Endothelial cell of umbilical vein (primary cell): ENCODE data around the gene DISP2. TPM values are rescaled to one million over a fixed set of nuclear protein-coding genes. Genes with fewer than 3 reads are reported as not detected.

Source experiments
- BruUV-seq: library from RNA; stranded (reverse); fragments of 400-500 nt; replicated peaks from 2 replicates; lab custom pipeline; 2021; lab: Mats Ljungman, UMichigan
- CTCF ChIA-PET: fragments of 300-600, 350-600 bp; sonication (Branson Sonifier 250); formaldehyde crosslinking; loops from one replicate; lab custom pipeline; 2021; ENCODE audit warnings: antibody characterized with exemption, inconsistent platforms; lab: Charles Lee
- POLR2A ChIA-PET: fragments of 300-600, 350-600 bp; sonication (Branson Sonifier 250); formaldehyde crosslinking; loops from one replicate; lab custom pipeline; 2021; ENCODE audit warnings: antibody characterized with exemption, inconsistent platforms; lab: Charles Lee
- DNase-seq: peaks from one replicate; pipeline ENCODE4 v3.0.0-alpha.2; 2011; ENCODE audit warnings: low read depth, low spot score
- FAIRE-seq: peaks from 2 replicates; lab custom pipeline; 2011; peaks lifted over from hg19 to GRCh38; lab: Jason Lieb, UNC
- H2AFZ ChIP-seq: 2 replicates; pipeline ENCODE4 v1.6.0; 2012; ENCODE audit warnings: low read depth, low read length, control low read depth, inconsistent platforms
- H3K27ac ChIP-seq: 2 replicates; pipeline ENCODE4 v1.5.1; 2011; ENCODE audit warnings: low read depth, mild to moderate bottlenecking, control low read depth, low read length, moderate library complexity; ENCODE audit not compliant: insufficient read depth
- H3K27me3 ChIP-seq, 2 experiments: 2 replicates each; pipeline versions ENCODE4 v1.6.0 to v1.6.1; 2011; ENCODE audit warnings: low read length in 2 of 2, mixed read lengths in 1 of 2; ENCODE audit not compliant: control insufficient read depth in 2 of 2, insufficient read depth in 2 of 2
- H3K36me3 ChIP-seq, 2 experiments: 2 replicates in 1 of 2; 3 replicates in 1 of 2; pipeline ENCODE4 v1.5.1; 2011; ENCODE audit warnings: low read length in 2 of 2, mild to moderate bottlenecking in 1 of 2, moderate library complexity in 1 of 2; ENCODE audit not compliant: control insufficient read depth in 2 of 2, insufficient read depth in 2 of 2; ENCODE audit errors: extremely low read depth in 1 of 2
- H3K4me1 ChIP-seq: 3 replicates; pipeline ENCODE4 v1.5.1; 2011; ENCODE audit warnings: mild to moderate bottlenecking, low read length; ENCODE audit not compliant: control insufficient read depth, insufficient read depth; ENCODE audit errors: extremely low read depth
- H3K4me2 ChIP-seq: 2 replicates; pipeline ENCODE4 v1.6.1; 2011; ENCODE audit warnings: low read length, control low read depth, mixed read lengths; ENCODE audit not compliant: insufficient read depth
- H3K4me3 ChIP-seq, 3 experiments: fragments of 200-600 bp in 1 of 3; sonication (generic), shearing (Covaris generic) in 1 of 3; replicated peaks in 1 of 3; 2 replicates each; pipeline ENCODE4 v1.5.1; 2011 to 2016; ENCODE audit warnings: control low read depth in 3 of 3, low read length in 3 of 3, mild to moderate bottlenecking in 2 of 3, inconsistent platforms in 1 of 3, low read depth in 1 of 3, moderate library complexity in 1 of 3; ENCODE audit not compliant: insufficient read depth in 1 of 3
- H3K79me2 ChIP-seq: 2 replicates; pipeline ENCODE4 v1.6.0; 2012; ENCODE audit warnings: low read length, inconsistent platforms; ENCODE audit not compliant: control insufficient read depth, insufficient read depth
- H3K9ac ChIP-seq: replicated peaks from 2 replicates; pipeline ENCODE3; 2011; ENCODE audit warnings: low read length, control low read depth; ENCODE audit not compliant: insufficient read depth; ENCODE audit errors: extremely low read depth
- H3K9me1 ChIP-seq: replicated peaks from 3 replicates; pipeline ENCODE4 v1.6.0; 2011; ENCODE audit warnings: mild to moderate bottlenecking, low read length; ENCODE audit not compliant: control insufficient read depth, insufficient read depth; ENCODE audit errors: extremely low read depth
- H3K9me3 ChIP-seq: replicated peaks from 2 replicates; pipeline ENCODE4 v1.5.1; 2012; ENCODE audit warnings: low read length, inconsistent platforms; ENCODE audit not compliant: control insufficient read depth, insufficient read depth
- H4K20me1 ChIP-seq: replicated peaks from 2 replicates; pipeline ENCODE3; 2011; ENCODE audit warnings: mild to moderate bottlenecking, low read length; ENCODE audit not compliant: control insufficient read depth, insufficient read depth; ENCODE audit errors: extremely low read depth
- EZH2 ChIP-seq: IDR thresholded peaks from 2 replicates; pipeline ENCODE4 v1.6.1; 2012; ENCODE audit warnings: borderline replicate concordance, low read depth, mild to moderate bottlenecking, moderate library complexity, low read length, inconsistent platforms; ENCODE audit not compliant: severe bottlenecking
- FOS ChIP-seq: IDR thresholded peaks from 2 replicates; pipeline ENCODE4 v1.6.1; 2011; ENCODE audit warnings: mild to moderate bottlenecking, low read length, moderate library complexity, borderline replicate concordance; ENCODE audit not compliant: insufficient read depth
- GATA2 ChIP-seq: IDR thresholded peaks from 2 replicates; pipeline ENCODE4 v1.7.0; 2011; ENCODE audit warnings: low read depth, mild to moderate bottlenecking, moderate library complexity, mixed read lengths, low read length; ENCODE audit not compliant: insufficient read length, insufficient read depth
- JUN ChIP-seq: IDR thresholded peaks from 2 replicates; pipeline ENCODE4 v1.6.1; 2011; ENCODE audit warnings: borderline replicate concordance, low read depth; ENCODE audit not compliant: insufficient read length, insufficient read depth
- MYC ChIP-seq: IDR thresholded peaks from one replicate; pipeline ENCODE4 v1.6.1; 2011; ENCODE audit warnings: mild to moderate bottlenecking, low read depth, low read length
- POLR2A ChIP-seq: IDR thresholded peaks from 2 replicates; pipeline ENCODE4 v1.6.1; 2012; ENCODE audit warnings: low read depth, mild to moderate bottlenecking, control low read depth, low read length
- POLR2AphosphoS5 ChIP-seq: IDR thresholded peaks from 2 replicates; pipeline ENCODE4 v1.6.1; 2012; ENCODE audit warnings: low read depth, mild to moderate bottlenecking, control low read depth, low read length, moderate library complexity; ENCODE audit not compliant: insufficient read depth
- dilution Hi-C: fragments of 300-500 bp; cut with MboI; formaldehyde crosslinking; loops from one replicate; pipeline ENCODE4 v1.15.0; 2019; ENCODE audit warnings: low sequenced_read_pairs; ENCODE audit not compliant: extremely low pct_ligation_motif_present
- intact Hi-C: fragments of 100-400 bp; cut with micrococcal nuclease; formaldehyde crosslinking; loops from one replicate; pipeline ENCODE4 v1.10.0; 2022
- polyA plus RNA-seq, 4 experiments: library from polyadenylated mRNA; depleted of rRNA in 3 of 4; stranded (reverse) in 3 of 4; unstranded in 1 of 4; fragments of >200 nt; gene quantifications; 2 replicates each; pipeline versions ENCODE4 v1.2.1 to v1.2.3, GENCODE V29; 2011 to 2012; ENCODE audit warnings: missing spikeins in 1 of 4
- total RNA-seq: library from RNA; stranded (reverse); gene quantifications from 2 replicates; pipeline ENCODE4 v1.2.3, GENCODE V29; 2021
- TF ChIP-seq, protein P1 (sequence below), 2 donors: IDR thresholded peaks; 1 replicate in 1 of 2; 2 replicates in 1 of 2; pipeline ENCODE4 v1.5.1; 2011; ENCODE audit warnings: low read length in 2 of 2, mild to moderate bottlenecking in 2 of 2, moderate library complexity in 2 of 2, control low read depth in 1 of 2, inconsistent platforms in 1 of 2, low read depth in 1 of 2; ENCODE audit not compliant: insufficient read depth in 1 of 2; ENCODE audit errors: extremely low read depth in 1 of 2
- TF ChIP-seq, protein P2 (sequence below): IDR thresholded peaks from 2 replicates; pipeline ENCODE4 v1.6.1; 2011; ENCODE audit not compliant: insufficient read depth, insufficient read length

The DISP2 gene
- total and polyA plus RNA-seq, 2 donors (not counting 3 experiments of a cell fraction or from before 2014, with no cell fraction given): 0.10 to 1.2 TPM

DNA sequence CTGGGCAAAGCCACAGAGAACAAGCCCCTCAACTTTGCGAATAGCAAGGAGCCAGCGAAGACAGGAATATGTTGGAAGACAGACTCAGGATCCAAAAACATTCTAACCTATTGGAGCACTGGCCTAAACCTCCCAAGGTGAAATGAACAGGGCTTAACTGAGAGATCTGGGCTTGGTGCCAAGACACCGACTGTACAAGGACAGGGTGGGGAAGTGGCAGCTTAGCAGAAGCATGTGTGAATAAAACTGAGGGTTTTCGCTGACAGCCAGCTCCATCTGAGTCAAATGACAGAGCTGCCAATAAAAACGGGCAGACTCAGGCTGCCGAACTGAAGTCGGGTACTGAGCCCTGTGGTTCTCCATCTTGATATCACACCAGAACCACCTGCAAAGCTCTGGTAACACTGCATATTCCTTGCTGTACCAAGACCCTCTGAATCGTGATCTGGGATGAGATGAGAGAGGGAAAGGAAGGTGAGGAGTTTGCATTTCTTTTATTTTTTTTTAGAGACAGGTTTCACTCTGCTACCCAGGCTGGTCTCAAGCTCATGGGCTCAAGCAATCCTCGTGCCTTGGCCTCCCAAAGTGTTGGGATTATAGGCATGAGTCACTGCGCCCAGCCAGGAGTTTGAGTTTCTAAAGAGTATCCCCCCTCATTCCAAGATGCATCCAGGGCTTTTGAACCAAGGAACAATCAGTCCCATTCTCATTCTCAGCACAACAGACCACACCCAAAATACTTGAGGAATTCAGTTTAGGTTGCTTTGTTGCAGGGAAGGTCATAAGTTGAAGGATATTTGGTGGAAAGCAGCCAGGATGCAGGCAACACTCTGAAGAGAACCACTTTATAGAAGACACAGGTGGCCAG lies 44.3 kb upstream of the DISP2 start:
- Histone ChIP-seq H3K9ac (no peak overlapping the region), H3K79me2 (no peaks in the 10 kb centered on the region), H3K4me3 (no peak overlapping the region), H3K9me1 (no peaks in the 10 kb centered on the region), H3K4me1 (peaks cover 24% of the 10 kb centered on the region), H3K9me3 (no peaks in the 10 kb centered on the region), H4K20me1 (no peaks in the 10 kb centered on the region), H3K4me2 (peak overlapping the region; percentile 12), H3K27ac (no peak overlapping the region), H3K36me3 (no peaks in the 10 kb centered on the region), H2AFZ (no peak overlapping the region), H3K27me3 (no peaks in the 10 kb centered on the region)
- TF ChIP-seq POLR2A (no peak), GATA2 (peak; percentile 29)
- peak; percentile 54 for FAIRE-seq
- DNase-seq: peak; percentile 43
- no TSS peak for BruUV-seq
- POLR2A ChIA-PET: interaction anchor here (0.8 to 1.4 kb wide), 2 partner anchors 14 to 23 kb away, joined by 3 to 5 read pairs; no protein-coding TSS in a partner anchor
- dilution Hi-C loops (no loop called here), intact Hi-C loops (no loop called here)
- CTCF ChIA-PET: interaction anchor here (0.9 to 15.0 kb wide), 10 partner anchors 9 to 107 kb away, joined by 3 to 403 read pairs (median 4); partner anchors contain the start of genes CCDC9B and INAFM2

DNA sequence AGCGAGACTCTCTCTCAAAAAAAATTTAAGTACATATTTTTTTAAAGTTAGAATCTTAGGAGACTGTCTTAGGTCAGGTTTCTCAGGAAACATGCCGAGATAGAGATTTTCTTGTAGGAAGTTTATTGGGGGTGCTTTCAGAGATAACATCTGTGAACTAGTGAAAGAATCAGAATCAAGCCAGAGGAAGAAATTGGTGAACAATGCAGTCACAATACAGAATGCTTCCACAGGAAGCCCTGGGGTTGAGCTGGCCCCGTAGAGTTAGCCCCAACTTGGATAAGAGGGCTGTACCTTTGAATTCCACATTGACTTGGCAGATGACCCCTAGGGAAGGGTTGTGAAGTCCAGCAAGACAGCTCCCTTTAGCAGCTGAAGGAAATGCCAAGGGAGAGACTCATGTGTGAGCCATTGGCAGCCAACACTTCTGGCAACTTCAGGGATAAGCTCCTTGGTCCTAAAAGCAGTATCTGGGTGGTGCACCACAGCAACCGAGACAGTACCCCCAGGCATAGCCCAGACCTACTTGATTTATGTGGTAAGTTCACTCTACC lies 43.2 kb upstream of the DISP2 start:
- Histone ChIP-seq H3K9ac (no peak overlapping the region), H3K36me3 (no peaks in the 10 kb centered on the region), H4K20me1 (no peaks in the 10 kb centered on the region), H3K4me1 (peaks cover 24% of the 10 kb centered on the region), H2AFZ (no peak overlapping the region), H3K4me3 (no peak overlapping the region), H3K27ac (peak overlapping the region; percentile 23), H3K9me3 (no peaks in the 10 kb centered on the region), H3K27me3 (no peaks in the 10 kb centered on the region), H3K79me2 (no peaks in the 10 kb centered on the region), H3K4me2 (peak overlapping the region; percentile 60), H3K9me1 (no peaks in the 10 kb centered on the region)
- intact Hi-C loops: loop anchor here (1.0 kb wide), 1 partner anchor 9 kb away; the partner anchor contains the start of gene INAFM2
- dilution Hi-C loops: no loop called here
- ChIA-PET CTCF (interaction anchor here (0.7 to 15.0 kb wide), 11 partner anchors 8 to 106 kb away, joined by 3 to 403 read pairs (median 7); partner anchors contain the start of genes CCDC9B and INAFM2), POLR2A (interaction anchor here (0.9 to 1.4 kb wide), 3 partner anchors 14 to 26 kb away, joined by 3 to 5 read pairs (median 4); partner anchors contain the start of gene CCDC9B)
- BruUV-seq: no TSS peak
- no peak for TF ChIP-seq MYC
- TF ChIP-seq, protein P1, sequence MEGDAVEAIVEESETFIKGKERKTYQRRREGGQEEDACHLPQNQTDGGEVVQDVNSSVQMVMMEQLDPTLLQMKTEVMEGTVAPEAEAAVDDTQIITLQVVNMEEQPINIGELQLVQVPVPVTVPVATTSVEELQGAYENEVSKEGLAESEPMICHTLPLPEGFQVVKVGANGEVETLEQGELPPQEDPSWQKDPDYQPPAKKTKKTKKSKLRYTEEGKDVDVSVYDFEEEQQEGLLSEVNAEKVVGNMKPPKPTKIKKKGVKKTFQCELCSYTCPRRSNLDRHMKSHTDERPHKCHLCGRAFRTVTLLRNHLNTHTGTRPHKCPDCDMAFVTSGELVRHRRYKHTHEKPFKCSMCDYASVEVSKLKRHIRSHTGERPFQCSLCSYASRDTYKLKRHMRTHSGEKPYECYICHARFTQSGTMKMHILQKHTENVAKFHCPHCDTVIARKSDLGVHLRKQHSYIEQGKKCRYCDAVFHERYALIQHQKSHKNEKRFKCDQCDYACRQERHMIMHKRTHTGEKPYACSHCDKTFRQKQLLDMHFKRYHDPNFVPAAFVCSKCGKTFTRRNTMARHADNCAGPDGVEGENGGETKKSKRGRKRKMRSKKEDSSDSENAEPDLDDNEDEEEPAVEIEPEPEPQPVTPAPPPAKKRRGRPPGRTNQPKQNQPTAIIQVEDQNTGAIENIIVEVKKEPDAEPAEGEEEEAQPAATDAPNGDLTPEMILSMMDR (IDR thresholded peaks at IDR 0.05; ENCODE audit: extremely low read depth in 1 of 2, insufficient read depth in 1 of 2, low read depth in 1 of 2, low read length in 2 of 2): no peak
- no peak for TF ChIP-seq EZH2
- TF ChIP-seq, protein P2, sequence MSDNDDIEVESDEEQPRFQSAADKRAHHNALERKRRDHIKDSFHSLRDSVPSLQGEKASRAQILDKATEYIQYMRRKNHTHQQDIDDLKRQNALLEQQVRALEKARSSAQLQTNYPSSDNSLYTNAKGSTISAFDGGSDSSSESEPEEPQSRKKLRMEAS: no peak
- TF ChIP-seq POLR2AphosphoS5: peak; percentile 82
- TF ChIP-seq JUN: peak; percentile 46
- peak; percentile 74 for TF ChIP-seq FOS
- TF ChIP-seq POLR2A: peak; percentile 51
- peak; percentile 99 for TF ChIP-seq GATA2
- peak; percentile 99 for FAIRE-seq
- DNase-seq: peak; percentile 72
